ENCODE data around the gene WDR27. TPM values are rescaled to one million over a fixed set of nuclear protein-coding genes. Genes with fewer than 3 reads are reported as not detected.

Gene WDR27
- total and polyA plus RNA-seq, 12 donors: 6.0 to 66.7 (median 27.7) TPM

- Histone ChIP-seq H3K4me3 (no peak overlapping the region), H3K36me3 (replicated peaks in 1 of 2) (no peaks in the 10 kb centered on the region), H3K27me3 (no peaks in the 10 kb centered on the region), H3K27ac (no peak overlapping the region), H3K9me3 (replicated peaks in 1 of 3) (no peaks in the 10 kb centered on the region), H3K4me1 (replicated peaks in 1 of 2) (peaks cover 0 to 8% of the 10 kb centered on the region in 2 donors)
- DNase-seq: no peak
- TF ChIP-seq, protein P1, sequence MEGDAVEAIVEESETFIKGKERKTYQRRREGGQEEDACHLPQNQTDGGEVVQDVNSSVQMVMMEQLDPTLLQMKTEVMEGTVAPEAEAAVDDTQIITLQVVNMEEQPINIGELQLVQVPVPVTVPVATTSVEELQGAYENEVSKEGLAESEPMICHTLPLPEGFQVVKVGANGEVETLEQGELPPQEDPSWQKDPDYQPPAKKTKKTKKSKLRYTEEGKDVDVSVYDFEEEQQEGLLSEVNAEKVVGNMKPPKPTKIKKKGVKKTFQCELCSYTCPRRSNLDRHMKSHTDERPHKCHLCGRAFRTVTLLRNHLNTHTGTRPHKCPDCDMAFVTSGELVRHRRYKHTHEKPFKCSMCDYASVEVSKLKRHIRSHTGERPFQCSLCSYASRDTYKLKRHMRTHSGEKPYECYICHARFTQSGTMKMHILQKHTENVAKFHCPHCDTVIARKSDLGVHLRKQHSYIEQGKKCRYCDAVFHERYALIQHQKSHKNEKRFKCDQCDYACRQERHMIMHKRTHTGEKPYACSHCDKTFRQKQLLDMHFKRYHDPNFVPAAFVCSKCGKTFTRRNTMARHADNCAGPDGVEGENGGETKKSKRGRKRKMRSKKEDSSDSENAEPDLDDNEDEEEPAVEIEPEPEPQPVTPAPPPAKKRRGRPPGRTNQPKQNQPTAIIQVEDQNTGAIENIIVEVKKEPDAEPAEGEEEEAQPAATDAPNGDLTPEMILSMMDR (IDR thresholded peaks at IDR 0.05): no peak
- TF ChIP-seq POLR2A (IDR thresholded peaks at IDR 0.05): no peak
- intact Hi-C loops (cut with DNase I): no loop called here
Observed at GRCh38 chr6:169495601-169496000, 206.2 kb downstream of the WDR27 start.

- Histone ChIP-seq H3K9me3 (replicated peaks in 1 of 3) (no peaks in the 10 kb centered on the region), H3K4me3 (no peak overlapping the region), H3K4me1 (replicated peaks in 1 of 2) (peaks cover 0 to 8% of the 10 kb centered on the region in 2 donors), H3K27me3 (no peaks in the 10 kb centered on the region), H3K27ac (no peak overlapping the region), H3K36me3 (replicated peaks in 1 of 2) (no peaks in the 10 kb centered on the region)
- no peak for DNase-seq
- 92 to 94% (median 92%) methylated on average over 3 of the region's 3 CpGs for WGBS, 4 donors
- no peak for TF ChIP-seq POLR2A (IDR thresholded peaks at IDR 0.05)
- TF ChIP-seq, protein P1 (IDR thresholded peaks at IDR 0.05): no peak
- intact Hi-C loops (cut with DNase I): no loop called here
Observed at GRCh38 chr6:169494038-169494437, 207.8 kb downstream of the WDR27 start.

- no peak overlapping the region for H3K4me3 ChIP-seq
- no peak for DNase-seq
- H3K27me3 ChIP-seq: no peaks in the 10 kb centered on the region
- no peaks in the 10 kb centered on the region for H3K9me3 ChIP-seq (replicated peaks in 1 of 3)
- H3K36me3 ChIP-seq (replicated peaks in 1 of 2): no peaks in the 10 kb centered on the region
- H3K4me1 ChIP-seq (replicated peaks in 1 of 2): peaks cover 0 to 8% of the 10 kb centered on the region in 2 donors
- H3K27ac ChIP-seq: no peak overlapping the region
- 52 to 84% (median 81%) methylated on average over 1 of the region's 1 CpG for WGBS, 4 donors
- no peak for TF ChIP-seq POLR2A (IDR thresholded peaks at IDR 0.05)
- TF ChIP-seq, protein P1 (IDR thresholded peaks at IDR 0.05): no peak
- intact Hi-C loops (cut with DNase I): no loop called here
Observed at GRCh38 chr6:169491482-169491881, 210.3 kb downstream of the WDR27 start.

DNA sequence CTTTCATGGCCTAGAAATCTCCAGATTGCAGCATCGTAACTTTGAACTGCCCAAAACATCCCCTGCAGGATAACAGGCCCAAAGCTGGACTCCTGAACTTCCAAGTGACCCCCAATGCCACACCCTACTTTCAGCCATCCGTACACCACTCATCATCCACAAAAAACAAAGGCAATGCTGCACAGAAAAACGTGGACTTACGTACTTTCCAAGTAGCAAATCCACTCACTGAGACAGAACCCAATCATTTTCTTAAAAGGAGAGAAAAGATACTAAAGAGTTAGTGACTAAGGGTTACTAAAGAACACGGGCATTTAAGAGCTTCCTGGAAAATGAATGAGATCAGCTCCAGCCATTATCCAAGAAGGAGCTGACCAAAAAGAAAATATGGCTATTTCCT lies 211.0 kb downstream of the WDR27 start:
- no peaks in the 10 kb centered on the region for H3K9me3 ChIP-seq (replicated peaks in 1 of 3)
- intact Hi-C loops (cut with DNase I): no loop called here

More for the DNA sequence above, 211.0 kb downstream of the WDR27 start:
- no peak overlapping the region for H3K4me3 ChIP-seq
- DNase-seq: no peak
- H3K4me1 ChIP-seq (replicated peaks in 1 of 2): peaks cover 0 to 8% of the 10 kb centered on the region in 2 donors
- WGBS, 4 donors: 67 to 81% (median 78%) methylated on average over 4 to 5 of the region's 5 CpGs
- H3K27ac ChIP-seq: no peak overlapping the region
- no peak for TF ChIP-seq POLR2A (IDR thresholded peaks at IDR 0.05)
- TF ChIP-seq, protein P1 (IDR thresholded peaks at IDR 0.05): no peak
- H3K27me3 ChIP-seq: no peaks in the 10 kb centered on the region
- H3K36me3 ChIP-seq (replicated peaks in 1 of 2): no peaks in the 10 kb centered on the region
